Measurements from ENCODE around the gene ARHGEF38.
A peak's percentile ranks its signal among the peaks of the same experiment; 100 is the strongest.

The ARHGEF38 gene

DNA sequence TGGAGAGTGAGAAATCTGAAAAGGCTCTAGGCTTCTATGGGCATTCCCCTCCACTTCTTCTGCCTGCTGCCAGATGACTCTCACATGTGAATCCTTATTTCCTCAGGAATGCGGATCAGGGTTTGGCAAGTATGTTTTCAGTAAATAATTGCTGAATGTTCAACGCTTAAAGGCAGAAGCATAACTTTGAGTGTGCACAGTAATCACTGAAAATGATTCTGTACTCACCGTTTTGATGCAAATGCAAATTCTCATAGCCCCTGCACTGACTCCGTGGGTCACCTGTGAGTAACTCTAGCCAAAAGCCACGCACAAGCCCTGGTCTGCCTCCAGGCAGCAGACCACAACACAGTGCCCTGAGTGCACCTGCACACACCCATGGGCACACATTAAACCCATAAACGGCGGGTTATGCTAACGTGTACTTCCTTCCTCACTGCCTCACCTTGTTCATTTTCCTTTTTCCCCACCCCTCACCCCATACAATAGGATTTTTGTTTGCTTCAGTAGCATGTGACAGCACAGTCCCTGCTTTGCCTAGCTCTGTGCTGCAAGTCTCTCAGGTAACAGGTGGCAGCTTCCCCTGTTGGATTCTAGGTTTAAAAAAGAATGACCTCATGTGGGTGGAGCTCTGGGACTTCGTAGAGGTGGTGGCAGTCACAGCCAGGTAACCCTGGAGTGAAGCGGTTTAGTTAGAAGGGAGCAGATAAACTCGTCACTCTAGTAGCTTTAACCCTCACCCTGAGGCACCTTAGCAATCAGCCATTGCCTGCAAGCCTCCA lies at the start of gene ARHGEF38:
Gene ARHGEF38, plus strand, starts transcription at position 656 of the 782 bp plus-strand sequence. CDS start 146 bp downstream, outside the sequence.
- ATAC-seq, result no peak
- DNase-seq, result no peak

GRCh38 chr4:105503484-105503883 lies 48.9 kb upstream of the ARHGEF38 start:
- DNase-seq, result no peak
- no peak for ATAC-seq

DNA sequence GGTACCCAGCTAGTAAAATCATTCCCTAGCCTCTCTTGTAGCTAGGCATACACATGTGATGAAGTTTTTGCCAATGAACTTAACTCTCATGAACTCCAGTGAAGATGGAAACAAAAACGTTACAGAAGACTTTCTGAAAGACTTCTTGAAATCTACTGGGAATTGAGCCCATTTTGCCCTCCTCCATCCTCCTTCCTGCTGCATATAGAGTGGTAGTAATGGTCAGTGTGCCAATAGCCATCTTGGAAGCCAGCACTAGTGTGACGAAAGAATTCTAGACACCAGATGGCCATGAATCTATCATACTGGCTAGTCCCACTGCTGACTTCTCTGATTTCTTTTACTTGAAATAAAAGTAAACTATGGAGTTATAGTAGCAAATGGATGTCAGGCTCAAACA lies 47.7 kb upstream of the ARHGEF38 start:
- ATAC-seq (no peak), DNase-seq (no peak)

DNA sequence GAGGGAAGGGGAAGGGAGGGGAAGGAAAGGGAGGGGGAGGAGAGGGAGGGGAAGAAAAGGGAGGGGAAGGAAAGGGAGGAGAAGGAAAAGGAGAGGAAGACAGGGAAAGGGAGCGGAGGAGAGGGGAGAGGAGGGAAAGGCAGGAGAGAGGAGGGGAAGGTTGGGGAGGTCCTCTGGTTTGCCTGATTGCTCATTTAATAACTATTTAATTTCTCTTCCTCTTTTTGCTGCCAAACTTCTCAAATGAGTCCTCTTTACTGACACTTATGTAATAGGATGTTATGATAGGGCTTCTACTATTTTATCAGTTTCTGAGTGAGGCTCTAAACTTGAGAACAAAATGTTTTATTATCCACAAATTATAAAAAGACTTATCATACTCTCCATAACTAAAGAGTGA lies 43.1 kb upstream of the ARHGEF38 start:
- ATAC-seq, result no peak
- DNase-seq, result no peak

DNA sequence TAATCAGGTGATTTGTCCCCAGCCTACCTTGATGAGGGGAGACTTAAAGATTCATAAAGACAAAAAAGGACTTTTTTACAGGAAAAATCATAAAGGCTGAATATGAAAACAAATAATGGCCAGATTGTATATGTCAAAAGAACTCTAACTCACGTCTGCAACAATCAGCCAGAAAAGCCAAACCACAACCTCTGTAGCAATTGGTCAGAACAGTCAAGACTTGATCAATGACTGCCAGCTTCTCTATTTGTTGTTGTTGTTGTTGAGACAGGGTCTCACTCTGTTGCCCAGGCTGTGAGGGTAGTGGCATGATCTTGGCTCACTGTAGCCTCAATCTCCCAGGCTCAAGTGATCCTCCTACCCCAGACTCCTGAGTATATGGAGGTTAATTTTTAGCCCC lies 42.7 kb upstream of the ARHGEF38 start:
- DNase-seq (no peak), ATAC-seq (no peak)

DNA sequence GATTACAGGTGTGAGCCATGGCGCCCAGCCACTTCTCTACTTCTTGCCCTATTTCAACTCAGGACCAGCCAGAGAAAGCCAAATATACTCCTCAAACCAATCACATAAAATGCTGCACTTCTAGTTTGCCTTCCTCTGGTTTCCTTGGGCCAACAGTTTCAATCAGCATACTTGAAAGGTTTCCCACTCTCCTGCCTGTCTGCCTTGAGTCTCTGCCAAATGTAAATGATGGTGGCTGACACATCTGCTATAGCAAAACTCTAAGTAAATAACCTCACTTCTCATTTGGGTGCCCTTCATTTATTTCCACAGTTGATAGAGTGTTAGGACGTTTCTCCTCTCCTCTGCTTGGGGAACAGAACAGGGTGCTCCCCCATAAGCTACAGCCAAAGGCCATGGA lies 42.2 kb upstream of the ARHGEF38 start:
- DNase-seq (no peak), ATAC-seq (no peak)

- DNase-seq, result peak; percentile 9
- no peak for ATAC-seq
Observed at GRCh38 chr4:105520819-105521790, 31.3 kb upstream of the ARHGEF38 start.

GRCh38 chr4:105526656-105527055 lies 25.8 kb upstream of the ARHGEF38 start:
- DNase-seq (no peak), ATAC-seq (no peak)

DNA sequence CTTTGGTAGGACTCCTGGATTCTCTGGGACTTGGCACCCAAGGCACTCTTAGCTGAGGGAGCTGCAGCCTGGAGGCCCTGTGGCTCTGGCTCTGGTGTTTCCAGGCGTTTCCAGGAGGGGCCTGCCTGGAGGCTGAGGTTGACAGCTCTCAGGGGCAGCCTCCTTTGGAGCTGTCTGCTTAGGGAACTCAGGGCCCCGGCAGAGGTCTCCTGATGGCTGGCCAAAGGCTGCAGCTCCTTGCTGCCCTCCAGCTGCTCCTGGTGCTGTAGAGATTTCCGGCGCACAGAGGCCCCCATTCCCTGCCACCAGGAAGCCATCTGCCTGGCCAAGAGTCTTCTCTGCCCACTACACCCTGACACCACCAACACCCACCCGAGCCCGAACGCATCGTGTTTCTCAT lies 25.3 kb upstream of the ARHGEF38 start:
- DNase-seq (no peak), ATAC-seq (no peak)

DNA sequence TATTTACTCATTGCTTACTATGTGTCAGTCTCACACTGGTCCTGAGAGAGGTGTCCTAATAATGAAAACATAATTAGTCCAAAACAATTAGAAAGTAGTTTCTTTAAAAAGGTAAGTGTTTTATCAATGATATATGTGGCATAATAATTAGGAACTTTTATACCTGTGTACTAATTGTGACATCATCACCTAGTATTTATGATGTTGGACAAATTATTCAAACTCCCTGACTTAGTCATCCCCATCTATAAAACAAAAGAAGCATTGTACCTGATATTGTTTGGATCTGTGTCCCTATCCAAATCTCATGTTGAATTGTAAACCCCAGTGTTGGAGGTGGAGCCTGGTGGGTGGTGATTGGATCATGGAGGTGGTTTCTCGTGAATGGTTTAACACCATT lies 15.8 kb upstream of the ARHGEF38 start:
- no peak for ATAC-seq
- no peak for DNase-seq

GRCh38 chr4:105541420-105541819 lies 11.0 kb upstream of the ARHGEF38 start:
- DNase-seq, result no peak
- no peak for ATAC-seq

DNA sequence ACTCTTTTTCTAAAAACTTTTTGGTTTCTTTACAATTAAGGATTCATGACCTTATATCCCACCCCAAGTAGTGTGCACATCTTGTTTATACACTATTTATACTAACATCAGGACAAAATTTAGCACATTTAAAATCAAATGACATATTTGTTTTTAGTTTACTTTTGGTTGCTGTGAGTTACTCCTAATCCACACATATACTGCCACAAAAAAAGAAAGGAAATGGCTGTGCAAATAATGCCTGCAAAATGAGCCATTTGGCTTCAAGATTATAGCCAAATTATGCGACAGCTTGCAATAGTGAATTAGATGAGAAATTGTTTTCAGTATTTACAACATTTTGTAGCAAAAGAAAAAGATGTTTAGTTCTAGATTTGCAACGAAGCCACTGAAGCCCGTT lies 10.4 kb upstream of the ARHGEF38 start:
- ATAC-seq, result no peak
- no peak for DNase-seq

- DNase-seq (no peak), ATAC-seq (no peak)
Observed at GRCh38 chr4:105543346-105543745, 9.1 kb upstream of the ARHGEF38 start.

GRCh38 chr4:105543881-105544280 lies 8.5 kb upstream of the ARHGEF38 start:
- ATAC-seq, result no peak
- DNase-seq, result no peak

DNA sequence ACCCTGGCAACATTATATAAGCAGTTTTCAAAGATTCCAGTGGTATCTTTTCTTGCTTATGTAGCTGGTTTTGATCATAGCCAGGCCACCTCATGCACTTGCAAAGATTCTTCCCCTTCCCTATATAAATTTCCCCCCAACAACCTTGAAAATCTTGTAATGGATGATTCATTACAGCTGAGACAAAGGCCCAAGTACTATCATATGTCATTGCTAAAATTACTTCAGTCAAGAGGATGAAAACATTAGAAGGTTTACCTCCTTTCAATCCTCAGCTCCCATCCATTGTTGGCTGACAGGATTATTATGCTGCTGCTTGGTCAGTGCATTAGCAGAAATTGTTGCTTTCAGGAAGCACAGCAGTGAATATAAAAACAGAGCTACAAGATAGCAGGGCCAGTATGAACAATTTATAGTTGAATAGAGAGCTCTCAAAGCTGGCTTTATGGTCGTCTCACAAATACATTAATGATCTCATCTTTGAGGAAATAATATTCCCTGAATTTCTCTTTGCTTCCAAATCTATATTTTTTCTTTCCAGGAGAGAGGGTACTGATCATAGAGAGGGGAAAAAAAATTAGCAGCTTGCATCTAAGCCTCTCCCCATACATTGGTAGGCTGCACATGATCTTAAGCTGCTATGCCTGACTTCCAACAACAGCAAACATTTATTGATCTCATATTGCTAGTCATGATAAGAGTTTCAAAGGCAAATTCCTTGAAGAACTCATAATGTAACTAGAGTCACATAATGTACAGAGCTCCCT lies 7.7 kb upstream of the ARHGEF38 start:
- ATAC-seq (no peak), DNase-seq (no peak)

DNA sequence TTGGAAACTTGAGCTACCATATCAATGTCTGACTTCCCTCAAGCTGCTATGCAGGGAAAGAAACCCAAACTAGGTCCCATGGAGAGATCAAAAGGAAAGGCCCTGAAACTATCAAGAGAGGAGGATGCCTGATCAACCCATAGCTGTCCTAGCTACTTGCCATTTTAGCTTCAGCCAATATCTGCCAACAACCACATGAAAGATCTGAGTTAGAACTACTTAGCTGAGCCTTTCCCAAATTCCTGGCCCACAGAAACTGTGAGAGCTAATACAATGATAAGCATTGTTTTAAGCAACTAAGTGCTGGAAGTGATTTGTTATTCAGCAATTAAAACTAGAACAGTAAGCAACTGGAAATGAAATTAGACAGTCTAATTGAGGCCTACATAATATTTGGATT lies 6.3 kb upstream of the ARHGEF38 start:
- ATAC-seq (no peak), DNase-seq (no peak)

GRCh38 chr4:105547769-105548168 lies 4.7 kb upstream of the ARHGEF38 start:
- ATAC-seq, result no peak

GRCh38 chr4:105548483-105548882 lies 3.9 kb upstream of the ARHGEF38 start:
- DNase-seq, result no peak
- no peak for ATAC-seq

More at GRCh38 chr4:105547769-105548168, 4.7 kb upstream of the ARHGEF38 start:
- no peak for DNase-seq

GRCh38 chr4:105550641-105551040 lies 1.8 kb upstream of the ARHGEF38 start:
- no peak for DNase-seq
- no peak for ATAC-seq

DNA sequence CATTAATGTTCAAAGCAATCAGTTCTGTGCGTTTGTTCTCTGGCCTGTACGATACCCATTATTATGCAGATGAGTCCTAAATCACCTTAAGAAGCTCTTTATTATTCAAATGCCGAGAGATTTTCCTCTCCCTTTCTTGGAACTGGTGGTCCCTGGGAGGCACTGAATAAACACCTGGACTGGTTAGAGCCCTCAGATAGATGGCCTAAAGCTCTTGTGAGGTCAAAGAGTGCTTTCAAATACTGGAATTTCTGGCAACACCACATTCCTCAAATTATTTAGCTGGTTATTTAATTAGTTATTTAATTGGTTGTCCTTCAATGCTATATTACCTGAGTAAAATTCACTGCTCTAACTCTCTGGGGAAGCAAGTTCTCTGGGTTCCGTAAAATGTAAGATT lies 3.0 kb downstream of the ARHGEF38 start:
- DNase-seq, result no peak
- no peak for ATAC-seq

- no peak for DNase-seq
- no peak for ATAC-seq
Observed at GRCh38 chr4:105556206-105556605, 3.8 kb downstream of the ARHGEF38 start.

DNA sequence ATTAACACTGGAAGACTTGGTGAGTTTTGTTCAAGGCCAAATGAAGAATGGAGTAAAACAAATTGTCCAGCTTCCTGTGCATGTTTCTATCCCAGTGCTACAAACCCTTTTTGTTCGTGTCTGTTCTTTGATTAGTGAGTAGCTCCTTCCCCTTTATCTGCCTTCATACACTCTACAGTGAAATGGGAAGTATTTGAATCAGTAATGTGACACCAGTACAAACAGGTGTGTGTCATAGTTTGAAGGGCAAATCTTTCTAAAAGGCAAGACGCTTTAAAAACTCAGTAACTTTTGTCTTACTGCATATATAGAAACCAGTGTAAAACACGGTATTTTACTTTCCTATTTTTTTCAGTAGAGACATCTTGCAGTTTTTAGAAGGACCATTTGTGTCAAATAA lies 5.9 kb downstream of the ARHGEF38 start:
- DNase-seq, result no peak
- no peak for ATAC-seq
